ENCODE results near the gene CCL17. TPM values are rescaled to one million over a fixed set of nuclear protein-coding genes. Genes with fewer than 3 reads are reported as not detected.

Gene CCL17
- total and polyA plus RNA-seq, 10 of the 15 experiments (the other 5 are each of a cell fraction or from before 2014, with no cell fraction given), result 1.2 to 84.9 (median 34.2) TPM

- TF ChIP-seq, protein P1, sequence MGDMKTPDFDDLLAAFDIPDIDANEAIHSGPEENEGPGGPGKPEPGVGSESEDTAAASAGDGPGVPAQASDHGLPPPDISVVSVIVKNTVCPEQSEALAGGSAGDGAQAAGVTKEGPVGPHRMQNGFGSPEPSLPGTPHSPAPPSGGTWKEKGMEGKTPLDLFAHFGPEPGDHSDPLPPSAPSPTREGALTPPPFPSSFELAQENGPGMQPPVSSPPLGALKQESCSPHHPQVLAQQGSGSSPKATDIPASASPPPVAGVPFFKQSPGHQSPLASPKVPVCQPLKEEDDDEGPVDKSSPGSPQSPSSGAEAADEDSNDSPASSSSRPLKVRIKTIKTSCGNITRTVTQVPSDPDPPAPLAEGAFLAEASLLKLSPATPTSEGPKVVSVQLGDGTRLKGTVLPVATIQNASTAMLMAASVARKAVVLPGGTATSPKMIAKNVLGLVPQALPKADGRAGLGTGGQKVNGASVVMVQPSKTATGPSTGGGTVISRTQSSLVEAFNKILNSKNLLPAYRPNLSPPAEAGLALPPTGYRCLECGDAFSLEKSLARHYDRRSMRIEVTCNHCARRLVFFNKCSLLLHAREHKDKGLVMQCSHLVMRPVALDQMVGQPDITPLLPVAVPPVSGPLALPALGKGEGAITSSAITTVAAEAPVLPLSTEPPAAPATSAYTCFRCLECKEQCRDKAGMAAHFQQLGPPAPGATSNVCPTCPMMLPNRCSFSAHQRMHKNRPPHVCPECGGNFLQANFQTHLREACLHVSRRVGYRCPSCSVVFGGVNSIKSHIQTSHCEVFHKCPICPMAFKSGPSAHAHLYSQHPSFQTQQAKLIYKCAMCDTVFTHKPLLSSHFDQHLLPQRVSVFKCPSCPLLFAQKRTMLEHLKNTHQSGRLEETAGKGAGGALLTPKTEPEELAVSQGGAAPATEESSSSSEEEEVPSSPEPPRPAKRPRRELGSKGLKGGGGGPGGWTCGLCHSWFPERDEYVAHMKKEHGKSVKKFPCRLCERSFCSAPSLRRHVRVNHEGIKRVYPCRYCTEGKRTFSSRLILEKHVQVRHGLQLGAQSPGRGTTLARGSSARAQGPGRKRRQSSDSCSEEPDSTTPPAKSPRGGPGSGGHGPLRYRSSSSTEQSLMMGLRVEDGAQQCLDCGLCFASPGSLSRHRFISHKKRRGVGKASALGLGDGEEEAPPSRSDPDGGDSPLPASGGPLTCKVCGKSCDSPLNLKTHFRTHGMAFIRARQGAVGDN (IDR thresholded peaks at IDR 0.05), result 0 out of 2 replicates have a peak, but pooled peaks have one; percentile 26
Measured at GRCh38 chr16:57360321-57360935, 44.1 kb upstream of the CCL17 start (continued).

DNA sequence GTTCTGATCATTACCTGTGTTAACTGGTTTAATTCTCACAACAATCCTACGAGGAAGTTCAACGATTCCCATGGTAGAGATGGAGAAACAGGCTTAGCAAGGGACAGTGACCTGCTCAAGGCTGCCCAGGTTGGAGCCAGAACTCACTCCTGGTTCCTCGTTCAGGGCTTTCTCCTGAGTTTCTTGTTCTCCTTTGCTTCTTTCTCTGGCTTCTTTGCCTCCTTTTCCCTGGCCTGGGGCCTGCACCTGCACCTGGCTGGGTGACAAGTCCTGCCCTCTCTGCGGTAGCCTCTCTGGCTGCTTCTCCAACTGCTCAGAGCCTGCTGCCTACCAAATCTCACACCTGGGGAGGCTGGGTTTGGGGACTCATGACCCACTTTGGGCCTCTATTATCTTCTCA is 43.2 kb upstream of the CCL17 start:
- CTCF ChIA-PET, result interaction anchor here (0.6 to 3.6 kb wide), 6 partner anchors 9 to 583 kb away, joined by 3 to 15 read pairs (median 4); no protein-coding TSS in a partner anchor
- BruUV-seq (replicated peaks), result no TSS peak
- Histone ChIP-seq H3K4me1 (ENCODE audit: control insufficient read depth, insufficient read depth, low read length) (peaks cover 23% of the 10 kb centered on the region), H2AFZ (ENCODE audit: control insufficient read depth, low read depth, low read length) (no peak overlapping the region), H3K9me3 (replicated peaks; ENCODE audit: control insufficient read depth, insufficient read depth, low read length) (no peaks in the 10 kb centered on the region), H3K27me3 (replicated peaks in 1 of 2; ENCODE audit: control insufficient read depth in 2 of 2, insufficient read depth in 2 of 2, low read length in 1 of 2) (no peaks in the 10 kb centered on the region), H3K36me3 (ENCODE audit: control insufficient read depth in 2 of 2, insufficient read depth in 2 of 2, low read length in 1 of 2) (no peaks in the 10 kb centered on the region; a peak in 1 of 4 replicates), H3K79me2 (ENCODE audit: control insufficient read depth, insufficient read depth, low read length) (no peaks in the 10 kb centered on the region), H3K27ac (ENCODE audit: control insufficient read depth, insufficient read depth) (no peak overlapping the region), H3K4me2 (ENCODE audit: control insufficient read depth, insufficient read depth) (no peak overlapping the region), H3K9ac (ENCODE audit: control insufficient read depth, insufficient read depth, low read length) (no peak overlapping the region), H3K4me3 (0 out of 2 replicates have a peak overlapping the region, but pooled peaks have one; percentile 22), H4K20me1 (ENCODE audit: control insufficient read depth, insufficient read depth) (no peaks in the 10 kb centered on the region)
- WGBS (ENCODE audit: insufficient coverage, insufficient replicate concordance, low lambda C conversion rate, missing lambda C conversion rate), result 70% methylated on average over 4 of the region's 4 CpGs
- POLR2A ChIA-PET, result interaction anchor here (0.5 to 2.2 kb wide), 7 partner anchors 9 to 251 kb away, joined by 3 to 18 read pairs (median 3); partner anchors contain the start of gene CX3CL1
- RAD21 ChIA-PET (ENCODE audit: unreplicated experiment), result interaction anchor here (1.1 to 4.8 kb wide), 3 partner anchors 18 to 59 kb away, joined by 3 to 29 read pairs (median 3); no protein-coding TSS in a partner anchor
- SMC1A ChIA-PET (ENCODE audit: uncharacterized antibody, unreplicated experiment), result interaction anchor here (0.8 to 4.2 kb wide), 7 partner anchors 11 to 59 kb away, joined by 3 to 26 read pairs (median 4); partner anchors contain the start of gene CX3CL1
- ATAC-seq (no peak), DNase-seq (ENCODE audit: low read depth, low spot score) (no peak), FAIRE-seq (no peak)
- no peak for TF ChIP-seq PKNOX1 (IDR thresholded peaks at IDR 0.05)
- in situ Hi-C loops (cut with MboI), result no loop called here
- intact Hi-C loops (cut with micrococcal nuclease; ENCODE audit: unreplicated experiment), result no loop called here
